HG03064 (cell line): ENCODE data around the gene CALCR.
"Not testable (repeated sequence)": the region's sequence is repeated elsewhere in the genome, so short reads cannot be mapped to it uniquely, and the experiment has no call there.

Source experiments
- ATAC-seq: cut with Tn5 transposase; IDR thresholded peaks from one replicate; pipeline ENCODE4 v1.9.1; 2021; ENCODE audit warnings: low read depth; ENCODE audit not compliant: unreplicated experiment

Gene CALCR

GRCh38 chr7:93562936-93563335, 11.6 kb downstream of the CALCR start:
- no peak for ATAC-seq

GRCh38 chr7:93562106-93562505, 12.4 kb downstream of the CALCR start:
- no peak for ATAC-seq

GRCh38 chr7:93559639-93560491, 14.7 kb downstream of the CALCR start:
- no peak for ATAC-seq

- no peak for ATAC-seq
Observed at GRCh38 chr7:93558705-93559614, 15.6 kb downstream of the CALCR start.

- ATAC-seq: no peak
Observed at GRCh38 chr7:93551931-93552330, 22.6 kb downstream of the CALCR start.

GRCh38 chr7:93551063-93551895, 23.2 kb downstream of the CALCR start:
- ATAC-seq: no peak

- ATAC-seq: no peak
Observed at GRCh38 chr7:93547716-93548115, 26.8 kb downstream of the CALCR start.

- ATAC-seq: no peak
Observed at GRCh38 chr7:93544691-93545090, 29.8 kb downstream of the CALCR start.

GRCh38 chr7:93538061-93538460, 36.5 kb downstream of the CALCR start:
- no peak for ATAC-seq

DNA sequence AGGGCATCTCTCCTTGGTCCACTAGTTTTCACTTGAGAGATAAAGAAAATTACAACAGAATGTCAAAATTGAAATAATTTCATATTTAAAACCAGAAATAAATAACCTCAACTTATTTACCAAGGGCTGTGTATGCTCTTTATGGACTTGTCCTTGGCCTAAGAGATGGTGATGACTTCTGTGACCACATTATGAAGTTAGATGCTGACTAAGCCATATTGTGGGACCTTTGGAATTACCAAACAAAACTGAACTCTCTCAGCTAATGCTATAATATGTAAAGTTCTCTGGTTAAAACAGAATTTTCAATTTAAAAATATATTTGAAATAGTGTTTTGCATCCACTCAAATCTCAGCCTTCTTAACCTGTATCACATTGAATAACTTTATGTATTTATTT, 38.9 kb downstream of the CALCR start:
- ATAC-seq: no peak

DNA sequence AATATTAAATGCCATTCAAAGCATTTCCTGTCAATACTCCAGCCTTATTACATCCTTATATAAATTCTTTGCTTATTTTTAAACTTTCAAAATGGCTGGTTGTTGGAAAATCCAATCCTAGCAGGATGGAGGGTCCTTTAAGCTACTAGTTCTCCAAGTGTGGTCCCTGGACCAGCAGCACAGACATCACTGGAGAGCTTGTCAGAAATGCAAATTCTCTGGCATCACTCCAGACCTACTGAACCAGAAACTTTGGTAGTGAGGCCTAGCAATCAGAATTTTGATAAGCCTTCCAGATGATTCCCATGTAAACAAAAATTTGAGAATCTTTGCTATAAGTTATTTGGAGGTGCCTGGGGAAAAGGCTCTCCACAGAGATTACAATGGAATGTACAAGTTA, 43.8 kb downstream of the CALCR start:
- ATAC-seq: no peak

DNA sequence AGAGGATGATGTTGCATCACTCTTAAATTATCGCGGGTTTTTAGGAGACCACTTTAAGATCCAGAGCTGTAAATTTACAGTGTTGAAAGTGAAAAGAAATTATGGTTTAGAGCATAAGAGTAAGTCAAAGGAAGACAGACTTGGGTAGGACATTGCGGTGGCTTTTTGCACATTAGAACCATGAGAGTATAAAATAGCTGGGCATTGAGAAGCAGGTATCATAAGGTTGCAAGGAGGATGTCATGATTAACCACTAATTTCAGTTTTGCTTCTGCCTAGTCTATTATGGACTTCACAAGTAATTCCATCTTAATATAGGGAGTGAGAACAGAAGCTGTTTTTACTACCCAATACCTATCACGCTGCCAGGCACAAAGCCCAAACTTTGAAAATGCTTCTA, 57.7 kb downstream of the CALCR start:
- ATAC-seq: no peak

- ATAC-seq: no peak
Observed at GRCh38 chr7:93515144-93515543, 59.4 kb downstream of the CALCR start.

- no peak for ATAC-seq
Observed at GRCh38 chr7:93509303-93509702, 65.2 kb downstream of the CALCR start.

DNA sequence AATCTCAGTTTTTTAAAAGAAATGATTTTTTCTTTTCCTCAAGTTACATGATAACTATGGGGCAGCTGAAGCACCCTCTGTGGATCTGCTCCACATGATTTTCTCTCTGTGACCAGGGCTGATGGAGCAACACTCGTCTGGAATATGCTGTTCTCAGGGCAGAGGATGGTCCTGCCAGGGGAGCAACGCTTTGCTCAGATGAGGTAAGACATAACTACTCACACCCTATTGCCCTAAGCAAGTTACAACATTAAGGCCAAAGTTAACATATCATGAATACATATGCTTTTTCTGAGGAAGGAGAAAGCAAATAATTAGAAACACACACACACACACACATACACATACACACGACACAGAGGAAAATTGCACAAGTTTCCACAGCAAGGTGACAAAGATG, 71.4 kb downstream of the CALCR start:
- no peak for ATAC-seq

DNA sequence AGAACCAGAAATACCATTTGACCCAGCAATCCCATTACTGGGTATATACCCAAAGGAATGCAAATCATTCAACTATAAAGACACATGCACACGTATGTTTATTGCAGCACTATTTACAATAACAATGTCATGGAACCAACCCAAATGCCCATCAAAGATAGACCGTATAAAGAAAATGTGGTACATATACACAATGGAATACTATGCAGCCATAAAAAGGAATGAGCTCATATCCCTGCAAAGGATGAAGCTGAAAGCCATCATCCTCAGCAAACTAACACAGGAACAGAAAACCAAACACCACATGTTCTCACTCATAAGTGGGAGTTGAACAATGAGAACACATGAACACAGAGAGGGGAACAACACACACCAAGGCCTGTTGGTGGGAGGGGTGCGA, 82.7 kb downstream of the CALCR start:
- not testable (repeated sequence) for ATAC-seq

- ATAC-seq: no peak
Observed at GRCh38 chr7:93476491-93477344, 97.8 kb downstream of the CALCR start.

- no peak for ATAC-seq
Observed at GRCh38 chr7:93475811-93476210, 98.7 kb downstream of the CALCR start.

DNA sequence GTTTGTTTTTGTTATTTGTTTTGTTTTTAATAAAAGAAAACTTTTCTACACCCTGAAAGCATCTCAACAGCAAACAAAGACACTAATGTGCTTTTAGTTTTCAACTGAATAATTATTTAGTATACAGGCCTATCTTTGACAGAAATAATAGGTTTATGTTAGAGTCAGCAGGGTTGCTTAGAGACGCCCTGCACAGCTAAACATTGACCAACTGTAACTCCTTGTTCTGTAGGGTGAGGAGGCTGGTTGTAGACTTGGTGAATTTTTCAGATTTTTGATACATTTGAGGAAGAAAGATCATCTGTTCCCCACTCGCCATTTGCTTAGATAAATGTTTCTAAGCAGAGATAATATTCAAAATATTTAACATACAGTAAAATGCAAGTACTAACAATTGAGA, 103.1 kb downstream of the CALCR start:
- no peak for ATAC-seq

DNA sequence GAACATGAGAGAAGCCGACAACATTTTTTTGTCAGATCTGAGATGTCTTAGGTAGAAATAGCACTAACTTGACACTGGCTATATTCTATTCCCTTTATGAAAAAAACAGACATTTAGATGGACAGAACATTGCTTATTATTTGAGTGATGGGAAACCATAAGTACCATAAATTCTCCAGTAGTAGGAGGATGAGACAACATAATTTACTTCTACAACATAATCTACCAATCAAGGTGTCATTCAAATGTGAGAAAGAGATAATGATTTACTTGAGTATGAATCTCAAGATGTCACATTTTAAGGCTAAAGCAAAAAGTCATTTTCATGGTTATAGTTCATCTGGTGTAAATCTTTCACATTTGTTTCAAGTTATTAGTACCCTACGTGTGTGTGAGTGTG, 110.8 kb downstream of the CALCR start:
- ATAC-seq: no peak
